HG03095 (cell line): Measurements from ENCODE around the gene NR1H3.
"Not testable (repeated sequence)": the region's sequence is repeated elsewhere in the genome, so short reads cannot be mapped to it uniquely, and the experiment has no call there.

Experiments
- ATAC-seq: cut with Tn5 transposase; IDR thresholded peaks from one replicate; pipeline ENCODE4 v1.9.1; 2021; ENCODE audit warnings: moderate library complexity; ENCODE audit not compliant: unreplicated experiment

Gene NR1H3

DNA sequence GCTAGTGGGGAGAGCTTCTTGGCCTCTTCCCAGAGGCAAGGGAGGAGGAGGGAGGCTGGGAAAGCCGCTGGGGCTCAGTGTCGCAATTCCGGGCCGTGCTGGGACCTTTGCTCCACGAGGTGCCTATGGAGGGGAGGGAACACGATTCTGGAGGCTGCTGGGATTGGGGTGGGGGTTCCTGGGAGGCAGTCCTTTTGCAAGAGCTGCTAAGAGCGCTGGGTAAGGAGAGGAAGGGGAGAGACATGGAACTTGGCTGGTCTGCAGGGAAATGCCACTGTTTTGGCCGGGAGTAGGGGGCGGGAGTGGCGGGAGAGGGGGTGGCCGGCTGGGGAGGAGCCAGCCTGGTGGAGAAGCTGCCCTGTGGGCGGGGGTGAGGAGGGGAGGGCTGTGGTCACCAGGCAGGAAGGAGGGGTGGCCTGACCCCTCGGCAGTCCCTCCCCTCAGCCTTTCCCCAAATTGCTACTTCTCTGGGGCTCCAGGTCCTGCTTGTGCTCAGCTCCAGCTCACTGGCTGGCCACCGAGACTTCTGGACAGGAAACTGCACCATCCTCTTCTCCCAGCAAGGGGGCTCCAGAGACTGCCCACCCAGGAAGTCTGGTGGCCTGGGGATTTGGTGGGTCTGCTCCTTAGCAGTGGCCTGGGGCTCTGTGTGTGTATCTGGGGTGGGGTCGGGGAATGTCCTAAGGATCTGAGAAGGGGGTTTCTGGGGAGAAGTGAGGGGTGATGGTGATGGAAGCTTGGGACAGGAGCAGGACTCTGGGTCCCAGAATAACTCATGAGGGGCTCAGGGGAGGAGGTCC, at the start of gene NR1H3:
NR1H3 (plus strand) TSS at position 480 of the 800 bp plus-strand sequence. CDS start 1,221 bp downstream, outside the sequence.
- no peak for ATAC-seq

DNA sequence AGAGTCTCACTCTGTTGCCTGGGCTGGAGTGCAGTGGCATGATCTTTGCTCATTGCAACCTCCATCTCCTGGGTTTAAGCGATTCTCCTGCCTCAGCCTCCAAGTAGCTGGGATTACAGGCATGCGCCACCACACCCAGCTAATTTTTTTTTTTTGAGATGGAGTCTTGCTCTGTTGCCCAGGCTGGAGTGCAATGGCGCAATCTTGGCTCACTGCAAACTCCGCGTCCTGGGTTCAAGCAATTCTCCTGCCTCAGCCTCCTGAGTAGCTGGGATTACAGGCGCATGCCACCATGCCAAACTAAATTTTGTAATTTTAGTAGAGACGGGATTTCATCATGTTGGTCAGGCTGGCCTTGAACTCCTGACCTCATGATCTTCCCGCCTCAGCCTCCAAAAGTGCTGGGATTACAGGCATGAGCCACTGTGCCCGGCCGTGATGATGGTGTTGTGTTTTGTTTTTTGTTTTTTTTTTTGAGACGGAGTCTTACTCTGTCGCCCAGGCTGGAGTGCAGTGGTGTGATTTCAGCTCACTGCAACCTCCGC, 49.7 kb upstream of the NR1H3 start:
- not testable (repeated sequence) for ATAC-seq

DNA sequence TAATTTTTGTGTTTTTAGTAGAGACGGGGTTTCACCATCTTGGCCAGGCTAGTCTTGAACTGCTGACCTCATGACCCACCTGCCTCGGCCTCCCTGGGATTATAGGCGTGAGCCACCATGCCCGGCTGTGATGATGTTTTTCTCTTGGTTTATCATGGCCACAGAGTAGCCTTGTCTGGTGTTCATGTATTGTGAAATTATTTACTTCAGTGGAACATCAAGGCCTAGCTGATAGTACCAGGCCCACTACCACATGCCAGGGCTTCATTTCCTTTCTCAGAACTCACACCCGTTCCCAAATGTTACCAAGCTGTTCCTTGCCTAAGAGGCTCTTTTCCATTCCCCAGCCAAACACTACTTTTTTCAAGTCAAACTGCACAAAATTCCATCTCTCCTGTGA, 49.2 kb upstream of the NR1H3 start:
- ATAC-seq: no peak

DNA sequence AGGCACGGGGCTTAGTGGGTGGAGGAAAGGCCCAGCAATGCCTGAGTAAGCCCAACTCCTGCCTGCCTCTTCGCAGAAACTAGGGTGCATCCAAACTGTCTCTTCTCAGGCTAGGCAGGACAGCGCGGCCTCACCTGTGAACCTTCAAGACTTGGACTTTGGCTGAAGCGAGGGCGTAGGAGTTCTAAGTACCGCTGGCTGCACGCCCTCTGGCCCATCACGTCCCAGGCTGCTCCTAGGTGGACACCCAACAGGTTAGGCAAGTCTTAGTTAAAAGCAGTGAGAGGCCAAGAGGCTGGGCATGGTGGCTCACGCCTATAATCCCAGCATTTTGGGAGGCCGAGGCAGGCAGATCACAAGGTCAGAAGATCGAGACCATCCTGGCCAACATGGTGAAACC, 44.9 kb upstream of the NR1H3 start:
- no peak for ATAC-seq

DNA sequence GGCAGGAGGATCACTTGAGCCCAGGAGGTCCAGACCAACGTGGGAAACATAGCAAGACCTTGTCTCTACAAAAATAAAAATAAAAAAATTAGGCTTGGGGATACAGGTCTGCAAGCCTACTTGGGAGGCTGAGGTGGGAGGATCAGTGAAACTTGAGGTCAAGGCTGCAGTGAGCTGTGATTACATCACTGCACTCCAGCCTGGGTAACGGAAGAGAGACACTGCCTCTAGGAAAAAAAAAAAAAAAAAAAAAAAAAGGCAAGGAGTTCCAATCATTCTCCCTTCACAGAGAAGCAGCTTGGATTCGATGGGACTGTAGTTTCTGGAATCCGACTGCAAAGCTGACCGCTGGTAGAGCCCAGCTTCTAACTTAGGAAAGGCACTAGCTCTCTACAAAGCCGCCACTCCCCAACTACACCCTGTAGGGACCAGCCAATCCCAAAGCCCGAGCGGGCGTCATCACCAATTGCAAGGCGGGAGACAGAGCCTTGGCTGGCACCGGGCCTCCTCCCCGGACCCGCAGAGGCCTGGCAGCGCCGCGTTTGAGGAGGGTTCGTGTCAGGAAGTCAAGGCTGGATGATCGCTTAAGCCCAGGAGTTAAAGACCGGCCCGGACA, 43.7 kb upstream of the NR1H3 start:
- ATAC-seq: peak; percentile 39

DNA sequence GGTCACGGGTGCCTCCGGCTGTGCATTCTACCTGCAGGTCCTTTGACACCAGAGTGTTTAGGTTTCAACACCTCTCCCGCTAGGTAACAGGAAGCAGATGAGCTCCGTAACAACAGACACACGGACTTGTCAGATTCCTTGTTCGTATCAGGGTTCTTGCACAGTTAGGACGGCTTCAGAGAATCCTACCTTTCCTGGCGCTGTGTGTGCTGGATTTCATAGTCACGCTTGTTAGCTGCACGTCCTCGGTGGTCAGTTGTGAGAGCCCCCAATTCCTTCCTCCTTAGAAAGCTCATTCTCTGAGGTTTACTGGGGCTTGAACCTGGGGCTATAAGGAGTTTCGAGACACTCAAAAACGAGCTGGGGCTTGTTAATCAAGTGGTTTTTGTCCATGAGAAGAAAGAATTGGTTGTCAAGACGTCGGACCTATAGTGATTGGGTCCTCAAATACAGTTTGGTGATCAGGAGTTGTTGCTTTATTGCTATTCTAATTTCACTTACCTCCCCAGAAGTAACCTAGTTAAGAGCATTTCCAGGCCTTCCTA, 42.4 kb upstream of the NR1H3 start:
- ATAC-seq: no peak

DNA sequence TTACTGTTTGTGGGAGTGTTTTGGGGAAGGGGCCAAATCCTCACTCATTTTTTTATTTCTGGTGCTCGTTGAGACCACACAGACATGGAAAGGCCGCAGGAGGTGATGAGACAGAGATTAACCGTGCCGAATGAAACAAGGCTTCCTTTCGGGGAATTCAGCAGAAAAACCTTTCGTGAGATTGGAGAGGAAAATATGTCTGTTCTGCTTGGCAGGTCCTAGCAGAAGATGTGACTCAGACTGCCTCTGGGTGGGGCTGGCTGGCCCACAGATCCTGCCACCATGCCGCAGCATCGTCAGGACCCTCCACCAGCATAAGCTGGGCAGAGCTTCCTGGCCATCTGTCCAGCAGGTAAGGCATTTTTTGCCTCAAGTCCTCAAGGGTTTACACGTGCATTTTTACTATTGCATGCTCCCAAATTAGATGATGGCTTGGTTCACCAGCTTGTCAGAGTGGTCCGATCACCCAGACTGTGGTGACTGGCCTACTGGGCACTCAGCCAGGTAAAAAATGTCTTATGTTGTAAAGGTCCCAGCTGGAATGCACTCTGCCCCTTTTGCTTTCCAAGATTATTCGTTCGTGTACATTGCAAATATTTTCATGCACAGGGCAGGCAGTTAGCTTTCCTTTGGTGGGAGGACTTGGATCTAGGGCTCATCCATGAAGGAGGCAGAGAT, 41.5 kb upstream of the NR1H3 start:
- no peak for ATAC-seq

DNA sequence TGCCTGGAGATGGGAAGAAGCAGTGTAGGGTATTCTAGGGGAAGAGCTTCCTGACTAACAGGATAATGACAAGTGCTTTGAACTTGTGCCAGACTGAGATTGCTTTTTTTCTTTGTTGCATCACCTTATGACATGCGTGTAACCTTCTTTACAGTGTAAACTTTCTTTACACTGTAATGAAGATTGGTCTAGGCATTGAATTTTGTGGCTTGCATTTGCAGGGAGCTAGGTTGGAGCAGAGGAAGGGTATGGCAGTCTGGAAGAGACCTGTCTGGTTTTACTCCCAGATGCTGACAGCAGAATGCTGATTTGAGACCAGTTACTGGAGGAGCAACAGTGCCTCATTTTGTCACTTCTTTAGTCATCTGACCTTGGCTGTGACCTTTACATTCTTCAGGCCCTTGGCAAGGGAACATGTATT, 37.4 kb upstream of the NR1H3 start:
- ATAC-seq: no peak

DNA sequence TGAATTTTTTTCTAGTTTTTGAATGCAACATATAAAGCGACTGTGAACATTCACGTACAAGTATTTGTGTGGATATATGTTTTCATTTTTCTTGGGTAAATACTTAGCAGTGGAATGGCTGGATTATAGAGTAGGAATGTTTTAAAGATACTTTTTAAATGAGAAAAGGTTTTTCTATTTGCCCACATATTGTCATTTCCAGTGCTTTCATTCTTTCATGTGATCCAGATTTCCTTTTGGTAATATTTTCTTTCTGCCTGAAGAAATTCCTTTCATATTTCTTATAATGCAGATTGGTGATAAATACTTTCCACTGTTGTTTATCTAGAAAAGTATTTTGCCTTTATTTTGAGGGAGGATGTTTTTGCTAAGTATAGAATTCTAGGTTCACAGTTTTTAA, 35.1 kb upstream of the NR1H3 start:
- no peak for ATAC-seq

DNA sequence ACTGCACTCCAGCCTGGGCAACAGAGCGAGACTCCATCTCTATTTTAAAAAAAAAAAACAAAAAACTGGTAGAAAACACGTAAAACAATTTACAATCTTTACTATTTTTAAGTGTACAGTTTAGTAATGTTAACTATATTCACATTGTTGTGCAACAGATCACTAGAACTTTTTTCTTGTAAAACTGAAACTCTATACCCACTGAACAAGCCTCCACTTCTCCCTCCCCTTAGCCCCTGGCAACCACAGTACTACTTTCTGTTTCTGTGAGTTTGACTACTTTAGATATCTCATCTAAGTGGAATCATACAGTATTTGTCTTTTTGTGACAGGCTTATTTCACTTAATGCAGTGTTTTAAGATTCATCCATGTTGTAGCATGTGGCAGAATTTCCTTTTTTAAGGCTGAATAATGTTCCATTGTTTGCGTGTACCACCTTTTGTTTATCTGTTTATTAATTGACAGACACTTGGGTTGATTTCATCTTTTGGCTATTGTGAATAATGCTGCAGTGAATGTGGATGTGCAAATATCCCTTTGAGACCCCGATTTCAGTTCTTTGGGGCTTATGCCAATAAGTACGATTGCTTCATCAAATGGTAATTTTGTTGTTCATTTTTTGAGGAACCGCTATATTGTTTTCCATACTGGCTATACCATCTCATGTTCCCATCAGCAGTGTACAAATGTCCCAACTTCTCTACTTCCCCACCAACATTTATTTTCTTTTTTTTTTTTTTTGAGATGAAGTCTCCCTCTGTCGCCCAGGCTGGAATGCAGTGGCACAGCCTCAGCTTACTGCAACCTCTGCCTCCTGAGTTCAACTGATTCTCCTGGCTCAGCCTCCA, 32.0 kb upstream of the NR1H3 start:
- ATAC-seq: peak; percentile 55

DNA sequence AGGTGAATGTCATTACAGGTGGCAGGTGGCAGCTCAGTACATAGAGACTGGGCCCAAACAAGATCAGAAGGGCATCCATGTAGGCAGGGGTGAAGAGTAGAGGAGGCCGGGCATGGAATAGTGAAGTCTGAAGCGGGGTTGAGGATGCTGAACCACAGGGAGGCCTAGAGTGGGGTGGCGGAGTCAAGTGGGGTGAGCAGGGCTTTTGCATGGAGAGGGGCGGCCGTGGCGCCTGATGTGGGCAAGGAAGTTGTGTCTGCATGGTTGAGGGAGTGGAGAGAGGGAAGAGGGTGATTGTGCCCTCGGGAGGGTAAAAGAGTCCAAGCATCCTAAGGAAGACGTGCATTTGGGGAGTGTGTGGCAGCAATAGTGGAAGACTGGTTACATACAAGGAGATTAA, 28.6 kb upstream of the NR1H3 start:
- no peak for ATAC-seq

DNA sequence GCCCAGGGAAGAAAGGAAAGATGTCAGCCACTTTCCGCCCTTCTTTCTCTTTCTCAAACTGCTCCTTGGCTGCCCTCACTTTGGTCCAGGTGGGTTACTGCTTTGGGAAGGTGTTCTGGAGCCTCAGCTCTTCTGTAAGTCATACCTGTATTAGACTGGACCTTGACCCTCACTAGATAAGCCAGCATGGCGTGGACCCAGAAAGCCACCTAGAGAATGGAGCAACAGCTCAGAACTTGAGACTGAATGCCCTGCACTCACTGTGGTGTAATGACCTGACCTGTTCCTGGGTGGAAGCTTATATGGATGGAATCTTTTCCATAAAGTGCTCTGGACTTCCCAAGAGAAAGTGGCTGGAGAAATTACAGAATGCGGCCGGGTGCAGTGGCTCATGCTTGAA, 24.7 kb upstream of the NR1H3 start:
- ATAC-seq: no peak

DNA sequence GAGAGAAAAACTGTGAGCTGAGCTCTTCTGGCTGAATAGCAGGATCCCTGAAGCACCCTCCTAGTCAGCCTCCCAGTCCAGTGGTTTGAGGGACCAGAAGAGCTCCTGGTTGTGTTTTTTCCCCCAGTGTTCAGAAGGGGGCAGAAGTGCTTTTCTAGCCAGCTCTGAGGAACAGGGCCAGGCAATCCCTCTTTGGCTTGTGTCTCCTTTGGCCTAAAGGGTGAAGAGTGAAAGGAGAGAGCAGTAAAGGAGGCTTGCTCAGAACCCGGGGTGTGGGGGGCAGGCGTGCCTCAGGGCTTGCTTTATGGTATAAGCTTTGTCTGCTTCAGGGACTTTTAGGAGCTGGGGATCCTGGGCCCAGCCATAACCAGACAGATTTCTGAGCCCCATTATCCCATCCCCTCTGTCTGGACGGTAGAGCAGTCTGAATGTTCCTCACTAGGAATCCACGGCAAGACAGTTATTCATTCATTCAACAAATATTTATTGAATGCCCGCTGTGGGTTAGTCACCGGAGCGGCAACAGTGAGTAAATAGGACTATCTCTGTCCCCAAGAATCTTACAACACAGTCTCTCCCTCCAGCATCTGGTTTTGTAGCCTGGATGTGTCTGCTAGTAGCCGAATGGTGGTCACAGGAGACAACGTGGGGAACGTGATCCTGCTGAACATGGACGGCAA, 23.7 kb upstream of the NR1H3 start:
- ATAC-seq: no peak

DNA sequence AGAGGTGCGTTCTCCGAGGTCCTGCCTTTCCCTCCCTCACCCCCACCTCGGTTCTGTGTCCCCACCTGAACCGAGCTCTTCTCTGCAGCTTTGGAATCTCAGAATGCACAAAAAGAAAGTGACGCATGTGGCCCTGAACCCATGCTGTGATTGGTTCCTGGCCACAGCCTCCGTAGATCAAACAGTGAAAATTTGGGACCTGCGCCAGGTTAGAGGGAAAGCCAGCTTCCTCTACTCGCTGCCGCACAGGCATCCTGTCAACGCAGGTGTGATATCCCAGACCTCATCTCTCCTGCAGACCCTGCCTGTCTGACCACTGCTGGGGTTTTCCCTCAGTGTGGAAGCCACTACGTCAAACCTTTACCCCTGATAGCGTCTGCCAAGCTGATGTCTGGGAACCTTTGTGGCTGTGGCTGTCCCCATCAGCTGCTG, 23.1 kb upstream of the NR1H3 start:
- no peak for ATAC-seq

DNA sequence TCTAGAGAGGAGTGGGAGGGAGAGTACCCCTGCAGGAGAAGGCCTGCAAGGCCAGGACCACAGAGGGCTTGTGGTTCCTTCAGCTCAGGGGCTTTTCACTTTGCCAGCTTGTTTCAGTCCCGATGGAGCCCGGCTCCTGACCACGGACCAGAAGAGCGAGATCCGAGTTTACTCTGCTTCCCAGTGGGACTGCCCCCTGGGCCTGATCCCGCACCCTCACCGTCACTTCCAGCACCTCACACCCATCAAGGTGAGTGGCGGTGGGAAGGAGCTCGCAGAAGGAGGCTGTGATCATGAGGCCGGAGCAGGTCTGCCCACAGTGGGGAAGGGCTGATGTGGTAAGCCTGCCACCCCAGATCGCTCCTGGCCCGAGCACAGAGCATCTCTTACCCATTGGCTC, 22.6 kb upstream of the NR1H3 start:
- no peak for ATAC-seq

DNA sequence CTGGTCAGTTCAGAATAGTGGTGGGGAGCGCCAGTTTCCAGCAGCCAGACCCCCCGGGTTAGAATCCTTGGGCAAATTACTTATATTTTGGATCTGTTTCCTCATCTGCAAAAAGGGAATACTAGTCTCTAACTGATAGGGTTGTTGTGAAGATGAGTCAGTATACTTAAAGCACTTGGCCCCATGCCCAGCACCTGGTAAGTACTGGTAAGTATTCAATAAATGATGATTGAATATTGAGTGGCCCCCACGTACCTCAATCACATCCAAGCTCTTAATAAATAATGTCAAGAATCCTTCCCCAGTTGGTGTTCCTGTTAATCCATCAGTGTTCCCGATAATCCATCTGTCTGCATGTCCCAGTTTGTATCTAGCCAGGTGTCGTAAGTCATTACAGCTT, 21.3 kb upstream of the NR1H3 start:
- no peak for ATAC-seq

DNA sequence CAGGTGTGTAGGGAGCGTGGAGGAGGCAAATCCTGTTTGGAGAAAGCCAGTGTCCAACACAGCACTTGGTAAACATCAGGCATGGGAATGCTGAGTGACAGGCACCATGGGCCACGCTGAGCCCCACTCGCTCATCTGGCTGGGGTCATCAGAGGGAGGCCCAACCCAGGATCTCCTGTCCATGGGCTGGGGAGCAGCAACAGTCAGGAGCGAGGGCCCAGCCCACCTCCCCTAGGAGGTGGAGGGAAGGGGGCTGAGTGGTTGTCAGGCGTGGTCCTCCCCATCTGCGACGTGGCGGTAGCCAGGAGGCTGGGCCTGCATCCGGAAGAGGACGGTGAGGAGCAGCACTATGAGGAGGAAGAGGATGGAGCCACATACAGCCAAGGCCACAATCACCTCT, 17.9 kb upstream of the NR1H3 start:
- ATAC-seq: no peak

DNA sequence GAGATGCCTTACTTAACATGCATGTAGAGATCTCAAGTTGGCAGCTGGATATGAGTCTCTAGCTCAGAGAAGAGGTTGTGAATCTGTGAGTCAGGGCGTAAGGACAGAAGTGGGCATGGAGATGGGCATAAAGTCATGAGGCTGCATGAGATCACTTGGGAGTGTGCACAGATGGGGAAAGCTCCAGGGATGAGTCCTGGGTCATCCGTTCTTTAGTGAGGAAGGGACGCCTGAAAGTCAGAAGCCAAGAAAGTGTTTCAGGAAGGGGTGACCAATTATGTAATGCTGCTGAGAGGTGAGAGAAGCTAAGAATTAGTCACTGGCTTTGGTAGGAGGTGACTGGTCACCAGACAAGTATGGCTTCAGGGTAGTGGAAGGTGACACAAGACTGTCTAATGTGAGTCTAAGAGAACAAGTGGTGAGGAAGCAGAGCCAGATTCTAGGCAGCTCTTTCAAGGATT, 15.9 kb upstream of the NR1H3 start:
- no peak for ATAC-seq

DNA sequence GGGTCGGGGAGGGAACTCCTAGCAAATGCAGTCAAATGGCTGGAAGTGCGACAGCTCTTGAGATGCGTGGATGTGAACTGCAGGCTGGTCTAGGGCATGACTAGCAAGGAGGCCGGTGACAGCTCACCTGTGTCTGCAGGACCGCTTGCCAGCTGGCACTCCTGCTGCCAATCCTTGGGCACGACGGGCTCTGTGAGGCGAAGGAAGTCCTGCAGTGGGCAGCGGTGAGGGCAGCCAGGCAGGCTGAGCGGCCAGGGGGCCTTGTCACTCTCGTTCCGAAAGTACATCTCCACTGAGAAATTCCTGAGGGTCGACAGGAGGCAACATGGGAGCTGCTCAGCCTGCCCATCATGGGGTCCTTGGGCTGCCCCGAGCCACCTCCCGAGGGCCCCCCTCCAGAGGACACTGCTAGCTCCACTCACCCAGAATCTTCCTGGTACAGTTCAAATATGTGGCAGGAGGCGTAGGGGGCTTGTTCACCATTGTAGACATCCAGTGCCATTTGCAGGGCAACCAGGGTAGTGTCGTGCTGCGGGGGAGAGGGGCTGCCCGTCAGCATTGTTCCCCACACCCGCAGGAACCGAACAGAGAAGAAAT, 15.1 kb upstream of the NR1H3 start:
- no peak for ATAC-seq
